VCaP (cell line): Measurements from ENCODE around the gene TPPP3.
A peak's percentile ranks its signal among the peaks of the same experiment; 100 is the strongest.

Experiments
- H3K27ac ChIP-seq: fragments of 450-650 bp; 2 replicates; pipeline ENCODE4 v1.5.1; 2017
- TF ChIP-seq, protein P1 (sequence below): fragments of 450-650 bp; conservative IDR thresholded peaks from 2 replicates; pipeline ENCODE4 v1.5.1; 2017; ENCODE audit warnings: mild to moderate bottlenecking, moderate library complexity

Gene TPPP3

DNA sequence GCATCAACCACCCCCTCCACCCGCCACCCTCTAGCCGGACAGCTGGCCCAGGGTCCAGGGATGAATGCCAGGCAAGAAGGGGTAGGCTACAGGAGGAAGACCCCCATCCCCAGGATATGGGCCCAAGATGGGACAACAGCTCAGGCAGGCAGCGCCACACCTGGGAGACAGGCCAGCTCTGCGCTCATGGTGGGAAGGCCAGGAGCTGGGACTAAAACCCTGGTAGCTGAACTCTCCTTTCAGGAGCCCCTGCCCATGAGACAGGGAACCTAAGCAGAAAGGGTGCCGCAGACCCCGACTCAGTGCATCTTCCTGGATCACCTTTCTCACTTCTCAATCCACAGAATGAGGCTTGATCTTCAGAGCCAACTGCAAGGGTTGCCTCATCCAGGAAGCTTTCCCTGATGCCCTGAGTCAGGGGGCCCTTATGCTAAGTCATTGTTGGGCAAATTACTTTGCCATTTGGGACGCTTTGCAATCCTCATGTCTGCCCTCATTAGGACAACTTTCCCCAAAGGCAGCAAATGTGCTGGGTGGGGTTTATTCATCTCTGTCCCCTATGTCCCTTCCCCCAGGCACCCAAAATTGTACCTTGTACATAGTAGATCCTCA lies 14.0 kb upstream of the TPPP3 start:
- TF ChIP-seq, protein P1, sequence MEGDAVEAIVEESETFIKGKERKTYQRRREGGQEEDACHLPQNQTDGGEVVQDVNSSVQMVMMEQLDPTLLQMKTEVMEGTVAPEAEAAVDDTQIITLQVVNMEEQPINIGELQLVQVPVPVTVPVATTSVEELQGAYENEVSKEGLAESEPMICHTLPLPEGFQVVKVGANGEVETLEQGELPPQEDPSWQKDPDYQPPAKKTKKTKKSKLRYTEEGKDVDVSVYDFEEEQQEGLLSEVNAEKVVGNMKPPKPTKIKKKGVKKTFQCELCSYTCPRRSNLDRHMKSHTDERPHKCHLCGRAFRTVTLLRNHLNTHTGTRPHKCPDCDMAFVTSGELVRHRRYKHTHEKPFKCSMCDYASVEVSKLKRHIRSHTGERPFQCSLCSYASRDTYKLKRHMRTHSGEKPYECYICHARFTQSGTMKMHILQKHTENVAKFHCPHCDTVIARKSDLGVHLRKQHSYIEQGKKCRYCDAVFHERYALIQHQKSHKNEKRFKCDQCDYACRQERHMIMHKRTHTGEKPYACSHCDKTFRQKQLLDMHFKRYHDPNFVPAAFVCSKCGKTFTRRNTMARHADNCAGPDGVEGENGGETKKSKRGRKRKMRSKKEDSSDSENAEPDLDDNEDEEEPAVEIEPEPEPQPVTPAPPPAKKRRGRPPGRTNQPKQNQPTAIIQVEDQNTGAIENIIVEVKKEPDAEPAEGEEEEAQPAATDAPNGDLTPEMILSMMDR, result no peak
- no peak overlapping the region for H3K27ac ChIP-seq

DNA sequence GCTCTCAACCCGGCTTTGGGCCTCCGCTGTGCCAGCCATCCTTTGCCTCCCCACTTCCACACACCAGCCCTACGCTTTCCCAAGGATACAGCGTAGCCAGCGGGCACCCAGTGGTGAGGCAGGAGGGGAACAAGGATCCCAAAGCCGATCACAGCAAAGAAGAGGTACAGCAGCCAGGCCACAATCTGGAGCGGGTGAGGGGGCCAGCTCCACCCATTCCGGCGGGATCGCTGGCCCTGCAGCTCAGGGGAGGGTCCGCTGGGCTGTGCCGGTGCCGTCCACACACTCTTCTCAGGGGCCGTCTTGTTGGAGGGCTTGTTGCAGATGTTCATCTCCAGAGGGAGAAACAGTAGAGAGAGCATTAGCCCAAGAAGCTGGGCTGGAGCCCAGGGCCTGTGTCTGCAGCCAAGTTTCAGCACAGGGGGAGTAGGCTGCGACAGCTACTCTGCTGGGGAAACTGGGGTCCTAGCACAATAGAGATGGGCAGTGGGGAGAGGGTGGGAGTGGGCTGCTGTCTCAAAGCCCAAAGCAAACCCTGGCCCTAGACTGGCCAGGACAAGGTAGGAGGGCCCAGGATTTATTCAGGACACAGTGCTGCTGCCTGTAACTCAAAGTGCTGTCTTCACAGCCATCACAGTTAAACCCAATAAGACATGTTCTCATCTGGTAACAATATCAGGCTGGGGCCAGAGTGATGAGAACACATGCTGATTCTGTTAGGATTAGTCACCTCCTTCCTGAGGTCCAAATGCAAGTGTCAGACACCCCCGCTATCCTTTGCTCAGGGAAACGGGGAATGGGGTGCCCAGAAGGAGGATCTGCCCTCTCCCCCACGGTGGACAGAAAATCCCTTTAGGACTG lies 13.0 kb upstream of the TPPP3 start:
- TF ChIP-seq, protein P1, result no peak
- no peak overlapping the region for H3K27ac ChIP-seq

DNA sequence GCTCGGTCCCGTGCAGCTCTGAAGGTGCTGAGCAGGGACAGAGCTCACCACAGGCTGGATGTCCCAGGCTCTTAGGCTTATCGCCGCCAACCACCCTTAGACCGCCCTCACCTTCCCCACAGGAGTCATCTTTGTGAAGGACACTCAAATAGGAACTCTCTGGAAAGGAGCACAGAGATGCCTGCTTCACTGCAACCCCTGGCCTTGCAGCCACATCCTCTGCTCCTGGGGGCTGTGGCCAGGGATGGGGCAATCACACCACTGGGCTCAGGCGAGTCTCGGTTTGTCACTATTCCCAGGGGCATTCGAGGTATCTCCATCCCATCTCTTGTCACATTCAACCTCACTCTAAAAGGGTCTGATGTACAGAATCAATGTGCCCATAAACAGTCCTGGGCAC lies 12.0 kb upstream of the TPPP3 start:
- peak overlapping the region; percentile 66 for H3K27ac ChIP-seq
- TF ChIP-seq, protein P1, result no peak

DNA sequence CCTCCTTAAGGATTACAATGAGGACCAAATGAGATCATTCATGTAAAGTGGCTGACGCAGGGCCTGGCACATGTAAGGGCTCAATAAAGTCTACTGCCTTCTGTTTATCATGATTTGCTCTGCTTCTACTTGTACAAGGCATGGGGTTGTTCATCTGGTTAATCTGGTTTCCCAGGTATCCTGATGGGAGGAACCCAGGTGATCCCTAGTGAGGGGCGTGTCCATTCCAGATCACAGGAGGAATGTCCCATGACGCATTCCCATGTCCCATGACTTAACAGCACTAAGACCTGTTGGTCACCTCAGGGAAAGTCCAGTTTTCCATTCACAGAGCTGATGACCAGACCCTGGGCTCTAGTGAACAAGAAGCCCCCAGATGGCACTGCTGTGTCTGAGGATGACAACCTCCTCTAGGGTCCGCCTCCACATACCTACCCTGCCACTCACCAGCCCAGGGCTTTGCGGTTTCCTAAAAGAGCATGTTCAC lies 11.5 kb upstream of the TPPP3 start:
- peak overlapping the region; percentile 66 for H3K27ac ChIP-seq
- TF ChIP-seq, protein P1, result no peak

DNA sequence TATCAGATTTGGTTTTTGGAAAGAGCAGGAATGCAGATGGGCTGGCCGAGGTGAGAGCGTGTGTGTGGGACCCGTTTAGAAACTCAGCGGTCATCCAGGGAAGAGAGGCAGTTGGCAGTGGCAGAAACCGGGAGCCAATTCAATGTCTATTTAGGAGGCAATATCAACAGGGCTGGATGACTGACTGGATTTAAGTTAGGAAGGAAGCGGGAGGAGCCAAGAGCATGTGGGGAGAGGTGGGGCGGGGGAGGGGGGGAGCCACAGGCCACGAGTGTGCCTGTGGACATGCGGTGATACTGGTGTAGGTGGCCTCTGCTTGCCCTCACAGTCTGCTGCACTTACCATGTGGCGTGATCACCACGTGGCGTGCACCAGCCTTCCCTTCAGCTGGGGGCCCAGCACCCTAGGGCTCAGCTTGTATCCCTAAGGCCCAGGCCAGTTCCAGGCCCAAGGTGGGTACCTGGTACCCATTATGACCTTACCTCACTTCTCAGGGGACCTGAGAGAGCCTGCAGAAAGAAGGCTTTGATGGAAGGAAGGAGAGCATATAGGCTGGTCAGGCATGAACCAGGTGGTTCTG lies 10.8 kb upstream of the TPPP3 start:
- TF ChIP-seq, protein P1, result no peak

DNA sequence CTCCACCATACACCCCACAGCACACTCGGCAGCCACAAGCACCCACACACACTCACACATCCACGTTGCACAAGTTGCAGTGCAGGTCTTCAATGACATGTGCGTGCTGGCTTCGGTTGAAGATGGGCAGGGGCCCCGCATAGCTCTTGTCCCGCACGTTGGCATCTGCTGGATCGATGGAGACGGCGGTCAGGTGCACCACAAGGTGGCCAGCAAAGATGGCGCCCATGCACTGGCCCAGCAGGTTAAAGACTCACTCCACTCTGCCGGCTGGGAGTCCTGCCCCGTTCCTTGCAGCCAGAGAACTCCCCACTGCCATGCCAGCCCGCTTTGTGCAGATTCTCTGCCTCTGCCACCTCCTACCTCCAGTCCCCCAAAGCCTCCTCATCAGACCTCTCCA lies 7.6 kb upstream of the TPPP3 start:
- TF ChIP-seq, protein P1, result no peak
- no peak overlapping the region for H3K27ac ChIP-seq

More for the DNA sequence above, 10.8 kb upstream of the TPPP3 start:
- peak overlapping the region; percentile 66 for H3K27ac ChIP-seq
